HCT116 (cell line): ENCODE results near the gene PPIL3. TPM values are rescaled to one million over a fixed set of nuclear protein-coding genes. Genes with fewer than 3 reads are reported as not detected.

Source experiments
- ATAC-seq: fragments of 200-7000 bp; cut with Tn5 transposase; 2 replicates; pipeline ENCODE4 v1.9.1; 2020; ENCODE audit warnings: mild to moderate bottlenecking, moderate library complexity
- BruUV-seq: library from RNA; stranded (reverse); fragments of 400-500 nt; replicated peaks from 2 replicates; lab custom pipeline; 2021; lab: Mats Ljungman, UMichigan
- CTCF ChIA-PET: fragments of 300-600 bp; sonication (Branson Sonifier 250); formaldehyde crosslinking; loops from one replicate; lab custom pipeline; 2021; ENCODE audit warnings: antibody characterized with exemption; lab: Charles Lee
- POLR2A ChIA-PET: fragments of 300-600, 350-600 bp; sonication (Branson Sonifier 250); formaldehyde crosslinking; loops from one replicate; lab custom pipeline; 2021; ENCODE audit warnings: antibody characterized with exemption; lab: Charles Lee
- RAD21 ChIA-PET, 2 experiments: fragments of 300-600 bp; sonication (Branson Sonifier 250); formaldehyde crosslinking; loops; one replicate each; lab custom pipeline; 2023; ENCODE audit warnings: low total read pairs in 2 of 2; ENCODE audit not compliant: uncharacterized antibody in 2 of 2, unreplicated experiment in 2 of 2, low non-redundant PET in 1 of 2; lab: Charles Lee
- DNase-seq: peaks from one replicate; pipeline ENCODE4 v3.0.0-alpha.2; 2010; ENCODE audit warnings: low read depth, low spot score
- H2AFZ ChIP-seq: fragments of 200-600 bp; shearing (Covaris generic), sonication (generic); 2 replicates; pipeline ENCODE4 v1.6.1; 2017; ENCODE audit warnings: low read depth, mixed run types, mixed read lengths, antibody characterized with exemption, low read length; ENCODE audit not compliant: poor library complexity, severe bottlenecking
- H3K27ac ChIP-seq: 2 replicates; pipeline ENCODE4 v1.5.1; 2012; ENCODE audit warnings: low read depth, low read length
- H3K27me3 ChIP-seq: fragments of 200-600 bp; sonication (generic); 2 replicates; pipeline ENCODE4 v1.6.1; 2016; ENCODE audit warnings: mixed run types, low read length, mixed read lengths; ENCODE audit not compliant: insufficient read depth
- H3K36me3 ChIP-seq, 2 experiments: fragments of 200-500 bp in 1 of 2; fragments of 200-600 bp in 1 of 2; sonication (Bioruptor generic) in 1 of 2; sonication (generic) in 1 of 2; 2 replicates each; pipeline versions ENCODE4 v1.5.1 to v1.6.1; 2014 to 2016; ENCODE audit warnings: low read length in 2 of 2, inconsistent platforms in 1 of 2, mixed read lengths in 1 of 2, mixed run types in 1 of 2; ENCODE audit not compliant: insufficient read depth in 2 of 2, control insufficient read depth in 1 of 2
- H3K4me1 ChIP-seq, 2 experiments: fragments of 200-600 bp in 1 of 2; sonication (generic) in 1 of 2; 2 replicates each; pipeline versions ENCODE4 v1.5.1 to v1.6.1; 2012 to 2017; ENCODE audit warnings: low read length in 2 of 2, inconsistent platforms in 1 of 2, mild to moderate bottlenecking in 1 of 2, mixed read lengths in 1 of 2, mixed run types in 1 of 2, moderate library complexity in 1 of 2; ENCODE audit not compliant: insufficient read depth in 2 of 2, control insufficient read depth in 1 of 2
- H3K4me2 ChIP-seq: fragments of 200-600 bp; sonication (generic); 2 replicates; pipeline ENCODE4 v1.6.1; 2017; ENCODE audit warnings: mixed run types, low read length, mixed read lengths
- H3K4me3 ChIP-seq, 2 experiments: fragments of 200-600 bp in 1 of 2; sonication (generic) in 1 of 2; replicated peaks in 1 of 2; 2 replicates each; pipeline ENCODE4 v1.5.1; 2011 to 2016; ENCODE audit warnings: low read length in 2 of 2, control low read depth in 1 of 2, low read depth in 1 of 2, mild to moderate bottlenecking in 1 of 2, mixed read lengths in 1 of 2, mixed run types in 1 of 2
- H3K79me2 ChIP-seq: fragments of 200-600 bp; sonication (generic); 2 replicates; pipeline ENCODE4 v1.6.1; 2017; ENCODE audit warnings: mild to moderate bottlenecking, mixed run types, low read length, moderate library complexity, mixed read lengths; ENCODE audit not compliant: insufficient read depth
- H3K9ac ChIP-seq: fragments of 200-600 bp; sonication (generic); 2 replicates; pipeline ENCODE4 v1.6.1; 2016; ENCODE audit warnings: low read length, mixed read lengths
- H3K9me2 ChIP-seq: fragments of 200-600 bp; sonication (generic), shearing (Covaris generic); 2 replicates; pipeline ENCODE4 v1.6.1; 2017; ENCODE audit warnings: mixed run types, mild to moderate bottlenecking, moderate library complexity; ENCODE audit not compliant: insufficient read depth
- H3K9me3 ChIP-seq, 2 experiments: fragments of 200-500 bp in 1 of 2; fragments of 200-600 bp in 1 of 2; sonication (Bioruptor generic) in 1 of 2; sonication (generic) in 1 of 2; 2 replicates each; pipeline ENCODE4 v1.6.1; 2014 to 2017; ENCODE audit warnings: low read length in 2 of 2, mixed read lengths in 2 of 2, inconsistent platforms in 1 of 2, low read depth in 1 of 2, mild to moderate bottlenecking in 1 of 2, mixed run types in 1 of 2, moderate library complexity in 1 of 2; ENCODE audit not compliant: control insufficient read depth in 1 of 2, insufficient read depth in 1 of 2
- H4K20me1 ChIP-seq: fragments of 200-600 bp; sonication (generic), shearing (Covaris generic); 2 replicates; pipeline ENCODE4 v1.6.1; 2017; ENCODE audit warnings: mixed run types, mild to moderate bottlenecking, moderate library complexity; ENCODE audit not compliant: insufficient read depth
- ATF3 ChIP-seq: IDR thresholded peaks from 2 replicates; pipeline ENCODE4 v1.6.1; 2012
- CEBPB ChIP-seq: IDR thresholded peaks from 2 replicates; pipeline ENCODE4 v1.6.1; 2012; ENCODE audit warnings: low read depth
- EGR1 ChIP-seq: IDR thresholded peaks from 2 replicates; pipeline ENCODE4 v1.6.1; 2012; ENCODE audit warnings: low read depth
- ELF1 ChIP-seq: IDR thresholded peaks from 2 replicates; pipeline ENCODE4 v1.6.1; 2012; ENCODE audit warnings: low read depth, borderline replicate concordance
- EZH2 ChIP-seq: fragments of 200-600 bp; sonication (generic); IDR thresholded peaks from 2 replicates; pipeline ENCODE4 v1.6.1; 2017; ENCODE audit warnings: antibody characterized with exemption, mixed run types
- EZH2phosphoT487 ChIP-seq: fragments of 200-600 bp; IDR thresholded peaks from 2 replicates; pipeline ENCODE4 v1.6.1; 2018; ENCODE audit warnings: antibody characterized with exemption, borderline replicate concordance
- JUND ChIP-seq: IDR thresholded peaks from 2 replicates; pipeline ENCODE4 v1.6.1; 2012
- POLR2AphosphoS5 ChIP-seq: IDR thresholded peaks from 2 replicates; pipeline ENCODE4 v1.6.1; 2011; ENCODE audit warnings: mild to moderate bottlenecking, low read depth, low read length, moderate library complexity
- RAD21 ChIP-seq: IDR thresholded peaks from 2 replicates; pipeline ENCODE4 v1.6.1; 2012; ENCODE audit warnings: low read depth, mild to moderate bottlenecking
- REST ChIP-seq: IDR thresholded peaks from 2 replicates; pipeline ENCODE4 v1.6.1; 2012; ENCODE audit warnings: low read depth
- SIN3A ChIP-seq: IDR thresholded peaks from 2 replicates; pipeline ENCODE4 v1.6.1; 2012; ENCODE audit warnings: low read depth
- SP1 ChIP-seq: IDR thresholded peaks from 2 replicates; pipeline ENCODE4 v1.6.1; 2012; ENCODE audit warnings: low read depth
- SRF ChIP-seq: IDR thresholded peaks from 2 replicates; pipeline ENCODE4 v1.6.1; 2012; ENCODE audit warnings: low read depth
- TCF7L2 ChIP-seq: IDR thresholded peaks from 2 replicates; pipeline ENCODE4 v1.7.0; 2011; ENCODE audit warnings: borderline replicate concordance, inconsistent platforms; ENCODE audit not compliant: insufficient read depth, insufficient read length; ENCODE audit errors: extremely low read depth
- YY1 ChIP-seq: IDR thresholded peaks from 2 replicates; pipeline ENCODE4 v1.6.1; 2011; ENCODE audit warnings: low read length, low read depth, moderate library complexity, mild to moderate bottlenecking; ENCODE audit not compliant: insufficient replicate concordance; ENCODE audit errors: extremely low read depth
- ZNF274 ChIP-seq: fragments of 200-500 bp; sonication (Bioruptor generic); IDR thresholded peaks from 2 replicates; pipeline ENCODE4 v1.6.1; 2014; ENCODE audit warnings: mild to moderate bottlenecking, low read depth, low read length, inconsistent platforms
- intact Hi-C: fragments of 100-400 bp; cut with micrococcal nuclease; formaldehyde crosslinking; loops from 2 replicates; pipeline ENCODE4 v1.10.0; 2022
- total RNA-seq: library from RNA; stranded (reverse); gene quantifications from one replicate; pipeline ENCODE4 v1.2.1, GENCODE V29; 2021; ENCODE audit not compliant: unreplicated experiment

The PPIL3 gene
- total RNA-seq, 1 experiment from 2014 or later, result 55.9 TPM

DNA sequence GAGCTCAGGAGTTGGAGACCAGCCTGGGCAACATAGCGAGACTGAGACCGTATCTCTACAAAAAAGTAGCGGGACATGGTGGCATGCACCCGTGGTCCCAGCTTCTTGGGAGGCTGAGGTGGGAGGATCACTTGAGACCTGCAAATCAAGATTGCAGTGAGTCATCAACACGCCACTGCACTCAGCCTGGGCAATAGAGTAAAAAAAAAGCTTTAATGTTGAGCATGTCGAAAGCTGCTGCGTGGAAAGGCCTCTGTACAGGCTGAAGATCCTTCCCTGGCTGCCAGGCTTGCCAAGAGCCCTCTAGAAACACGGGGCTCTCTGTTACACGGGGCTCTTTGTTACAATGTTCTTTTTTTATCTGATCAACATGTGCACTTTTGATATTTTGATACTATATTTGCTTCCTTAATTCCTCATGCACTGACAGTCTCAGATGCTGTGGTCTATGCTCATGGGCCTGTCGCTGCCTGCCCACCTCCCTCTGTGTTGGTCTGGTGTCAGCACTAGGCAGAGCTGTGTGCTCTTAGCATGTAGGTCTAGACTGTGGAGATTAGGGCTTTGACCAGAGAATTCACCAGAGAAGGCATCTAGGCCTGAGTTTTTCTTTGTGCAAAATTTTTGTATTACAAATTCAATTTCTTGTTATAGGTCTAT, 43.1 kb downstream of the PPIL3 start:
- Histone ChIP-seq H3K27me3 (no peaks in the 10 kb centered on the region), H2AFZ (no peak overlapping the region), H3K9me3 (no peaks in the 10 kb centered on the region), H3K79me2 (no peaks in the 10 kb centered on the region), H3K36me3 (no peaks in the 10 kb centered on the region), H3K4me2 (no peak overlapping the region), H3K4me3 (no peak overlapping the region), H3K9me2 (no peaks in the 10 kb centered on the region), H3K27ac (no peak overlapping the region), H4K20me1 (no peaks in the 10 kb centered on the region), H3K9ac (no peak overlapping the region), H3K4me1 (no peaks in the 10 kb centered on the region)
- RAD21 ChIA-PET, result no interaction called here
- CTCF ChIA-PET, result no interaction called here
- 0 out of 2 replicates have a peak, but pooled peaks have one; percentile 22 for ATAC-seq
- intact Hi-C loops, result no loop called here
- BruUV-seq, result no TSS peak
- POLR2A ChIA-PET, result no interaction called here
- no peak for DNase-seq
- TF ChIP-seq TCF7L2, result no peak
- TF ChIP-seq ELF1, result no peak
- TF ChIP-seq SP1, result no peak
- TF ChIP-seq EZH2phosphoT487, result no peak
- no peak for TF ChIP-seq REST
- TF ChIP-seq EZH2, result no peak
- TF ChIP-seq SRF, result no peak
- TF ChIP-seq EGR1, result no peak
- no peak for TF ChIP-seq YY1
- no peak for TF ChIP-seq ATF3
- no peak for TF ChIP-seq RAD21
- no peak for TF ChIP-seq POLR2AphosphoS5
- no peak for TF ChIP-seq CEBPB
- TF ChIP-seq JUND, result no peak
- no peak for TF ChIP-seq SIN3A
- TF ChIP-seq ZNF274, result no peak
